ENCODE data around the gene ADAMTS17. TPM values are rescaled to one million over a fixed set of nuclear protein-coding genes. Genes with fewer than 3 reads are reported as not detected.

Gene ADAMTS17
- total RNA-seq, 4 donors from 2014 or later = 4.5 to 11.4 (median 6.6) TPM

DNA sequence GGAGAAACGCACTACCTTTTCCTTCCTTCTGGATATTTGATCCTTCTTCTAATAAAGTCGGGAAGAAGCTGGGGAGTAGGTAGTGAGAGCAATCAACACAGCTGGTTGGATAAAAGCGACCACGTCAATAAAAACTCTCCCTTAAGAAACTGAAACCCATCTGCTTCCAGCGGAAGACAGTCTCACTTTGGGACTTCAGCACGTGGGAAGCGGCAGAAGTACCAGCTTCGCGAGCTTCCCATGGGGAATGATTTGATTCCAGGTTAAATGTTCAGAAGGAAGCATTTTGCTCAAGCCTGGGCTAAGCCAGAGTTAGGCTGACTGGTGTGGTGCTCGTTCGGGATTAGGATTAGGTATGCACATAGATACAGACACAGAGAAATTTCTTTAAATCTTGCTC, 346.2 kb downstream of the ADAMTS17 start:
- DNase-seq = no peak
- intact Hi-C loops (cut with DNase I) = no loop called here
- Histone ChIP-seq H3K27ac (no peak overlapping the region), H3K36me3 (peaks cover 0 to 12% (median 0%) of the 10 kb centered on the region in 3 donors), H3K9me3 (no peaks in the 10 kb centered on the region), H3K27me3 (no peaks in the 10 kb centered on the region), H3K4me3 (no peak overlapping the region), H3K4me1 (peaks cover 0 to 12% (median 4%) of the 10 kb centered on the region in 3 donors)
- TF ChIP-seq POLR2A (IDR thresholded peaks at IDR 0.05) = no peak
- TF ChIP-seq CTCF (IDR thresholded peaks at IDR 0.05) = no peak
- WGBS, 2 donors = 87 to 92% methylated on average over 11 of the region's 11 CpGs

DNA sequence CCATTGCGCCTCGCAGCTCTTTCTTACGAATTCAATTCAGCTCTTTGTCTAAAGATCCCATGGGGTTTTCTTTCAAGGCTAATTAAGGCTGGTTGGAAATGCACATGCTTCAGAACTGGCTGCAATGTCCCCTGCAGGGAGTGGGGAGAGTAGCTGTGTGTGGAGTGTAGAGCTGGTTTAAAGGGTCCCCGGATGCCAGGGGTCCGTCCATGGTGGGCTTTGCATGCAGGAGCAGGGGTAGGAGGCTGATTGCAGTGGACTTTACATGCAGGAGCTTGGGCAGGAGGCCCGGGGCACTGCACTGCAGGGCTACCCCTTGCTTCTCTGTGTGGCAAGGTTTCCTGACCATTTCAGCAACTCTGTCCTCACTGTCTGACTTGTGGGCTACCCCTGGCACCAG, 346.9 kb downstream of the ADAMTS17 start:
- peaks cover 0 to 12% (median 4%) of the 10 kb centered on the region in 3 donors for H3K4me1 ChIP-seq
- TF ChIP-seq POLR2A (IDR thresholded peaks at IDR 0.05) = no peak
- no peak for TF ChIP-seq CTCF (IDR thresholded peaks at IDR 0.05)
- intact Hi-C loops (cut with DNase I) = no loop called here
- no peaks in the 10 kb centered on the region for H3K27me3 ChIP-seq
- WGBS, 2 donors = 62 to 78% methylated on average over 5 to 6 of the region's 6 CpGs
- H3K36me3 ChIP-seq = peaks cover 0 to 12% (median 0%) of the 10 kb centered on the region in 3 donors
- H3K4me3 ChIP-seq = no peak overlapping the region
- DNase-seq = no peak
- H3K9me3 ChIP-seq = no peaks in the 10 kb centered on the region
- no peak overlapping the region for H3K27ac ChIP-seq

GRCh38 chr15:99993681-99994131, 348.1 kb downstream of the ADAMTS17 start:
- peaks cover 0 to 12% (median 0%) of the 10 kb centered on the region in 3 donors for H3K36me3 ChIP-seq
- H3K9me3 ChIP-seq = no peaks in the 10 kb centered on the region
- intact Hi-C loops (cut with DNase I) = no loop called here
- H3K27ac ChIP-seq = no peak overlapping the region
- WGBS, 2 donors = 90 to 93% methylated on average over 5 of the region's 10 CpGs
- H3K27me3 ChIP-seq = no peaks in the 10 kb centered on the region
- TF ChIP-seq CTCF (IDR thresholded peaks at IDR 0.05) (no peak), POLR2A (IDR thresholded peaks at IDR 0.05) (no peak)
- H3K4me3 ChIP-seq = no peak overlapping the region
- H3K4me1 ChIP-seq = peaks cover 0 to 7% (median 4%) of the 10 kb centered on the region in 3 donors
- DNase-seq = no peak

GRCh38 chr15:99993262-99993661, 348.5 kb downstream of the ADAMTS17 start:
- peaks cover 0 to 12% (median 0%) of the 10 kb centered on the region in 3 donors for H3K36me3 ChIP-seq
- H3K4me1 ChIP-seq = peaks cover 0 to 3% (median 1%) of the 10 kb centered on the region in 3 donors
- 89 to 95% methylated on average over 6 to 8 of the region's 8 CpGs for WGBS, 2 donors
- no peak overlapping the region for H3K4me3 ChIP-seq
- TF ChIP-seq CTCF (IDR thresholded peaks at IDR 0.05) (no peak), POLR2A (IDR thresholded peaks at IDR 0.05) (no peak)
- H3K27me3 ChIP-seq = no peaks in the 10 kb centered on the region
- H3K27ac ChIP-seq = no peak overlapping the region
- H3K9me3 ChIP-seq = no peaks in the 10 kb centered on the region
- DNase-seq = no peak
- intact Hi-C loops (cut with DNase I) = no loop called here

GRCh38 chr15:99992611-99993231, 349.1 kb downstream of the ADAMTS17 start:
- WGBS, 2 donors = 86 to 94% methylated on average over 17 of the region's 29 CpGs
- no peak for DNase-seq
- H3K27me3 ChIP-seq = no peaks in the 10 kb centered on the region
- H3K9me3 ChIP-seq = no peaks in the 10 kb centered on the region
- no peak for TF ChIP-seq POLR2A (IDR thresholded peaks at IDR 0.05)
- no peak for TF ChIP-seq CTCF (IDR thresholded peaks at IDR 0.05)
- H3K4me1 ChIP-seq = no peaks in the 10 kb centered on the region
- intact Hi-C loops (cut with DNase I) = no loop called here
- H3K27ac ChIP-seq = no peak overlapping the region
- H3K36me3 ChIP-seq = peaks cover 0 to 12% (median 0%) of the 10 kb centered on the region in 3 donors
- no peak overlapping the region for H3K4me3 ChIP-seq
